ENCODE results near the gene KTI12. TPM values are rescaled to one million over a fixed set of nuclear protein-coding genes. Genes with fewer than 3 reads are reported as not detected.
"Not testable (repeated sequence)": the region's sequence is repeated elsewhere in the genome, so short reads cannot be mapped to it uniquely, and the experiment has no call there.

Gene KTI12, protein sequence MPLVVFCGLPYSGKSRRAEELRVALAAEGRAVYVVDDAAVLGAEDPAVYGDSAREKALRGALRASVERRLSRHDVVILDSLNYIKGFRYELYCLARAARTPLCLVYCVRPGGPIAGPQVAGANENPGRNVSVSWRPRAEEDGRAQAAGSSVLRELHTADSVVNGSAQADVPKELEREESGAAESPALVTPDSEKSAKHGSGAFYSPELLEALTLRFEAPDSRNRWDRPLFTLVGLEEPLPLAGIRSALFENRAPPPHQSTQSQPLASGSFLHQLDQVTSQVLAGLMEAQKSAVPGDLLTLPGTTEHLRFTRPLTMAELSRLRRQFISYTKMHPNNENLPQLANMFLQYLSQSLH
- 5.4 TPM for total RNA-seq

DNA sequence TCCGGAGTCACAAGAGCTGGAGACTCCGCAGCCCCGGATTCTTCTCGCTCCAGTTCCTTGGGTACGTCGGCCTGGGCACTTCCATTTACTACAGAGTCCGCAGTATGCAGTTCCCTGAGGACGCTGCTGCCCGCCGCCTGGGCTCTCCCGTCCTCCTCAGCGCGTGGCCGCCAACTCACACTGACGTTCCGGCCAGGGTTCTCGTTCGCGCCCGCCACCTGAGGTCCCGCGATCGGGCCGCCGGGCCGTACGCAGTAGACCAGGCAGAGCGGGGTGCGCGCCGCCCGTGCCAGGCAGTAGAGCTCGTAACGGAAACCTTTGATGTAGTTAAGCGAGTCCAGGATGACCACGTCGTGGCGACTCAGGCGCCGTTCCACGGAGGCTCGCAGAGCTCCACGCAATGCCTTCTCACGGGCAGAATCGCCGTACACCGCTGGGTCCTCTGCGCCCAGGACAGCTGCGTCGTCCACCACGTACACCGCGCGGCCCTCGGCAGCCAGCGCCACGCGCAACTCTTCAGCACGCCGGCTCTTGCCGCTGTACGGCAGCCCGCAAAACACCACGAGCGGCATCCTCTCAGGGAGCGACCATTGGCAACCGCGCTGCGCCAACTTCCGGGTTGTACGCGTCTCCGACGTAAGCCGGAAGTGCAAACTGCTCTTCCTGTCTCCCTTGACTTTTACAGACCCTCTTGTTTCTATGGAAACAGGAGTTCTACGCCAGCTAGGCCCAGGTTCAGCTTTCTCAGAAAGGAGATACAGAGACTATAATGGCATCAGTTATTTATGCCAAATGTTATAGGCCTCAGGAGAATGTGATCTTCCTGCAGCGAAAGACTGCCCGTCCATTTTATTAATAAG is at the start of gene KTI12:
TSS of gene KTI12 (minus strand) at position 621 of the 860 bp plus-strand sequence. CDS start at position 572, 49 bp downstream.
- peak; percentile 90 for ATAC-seq

DNA sequence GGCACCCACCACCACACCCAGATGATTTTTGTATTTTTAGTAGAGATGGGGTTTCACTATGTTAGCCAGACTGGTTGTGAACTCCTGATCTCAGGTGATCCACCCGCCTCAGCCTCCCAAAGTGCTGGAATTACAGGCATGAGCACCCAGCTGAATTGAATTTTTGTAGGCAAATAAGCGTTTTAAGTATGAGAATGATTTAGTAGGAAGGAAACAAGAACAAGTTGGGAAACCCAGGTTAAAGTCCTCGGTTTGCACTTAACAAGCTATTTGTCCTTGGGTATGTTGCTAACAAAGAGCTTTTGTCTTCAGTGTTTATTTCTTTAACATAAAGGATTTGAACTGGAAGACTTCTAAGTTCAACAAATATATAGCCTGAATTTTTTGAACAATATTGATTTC is 46.4 kb upstream of the KTI12 start:
- ATAC-seq = no peak

DNA sequence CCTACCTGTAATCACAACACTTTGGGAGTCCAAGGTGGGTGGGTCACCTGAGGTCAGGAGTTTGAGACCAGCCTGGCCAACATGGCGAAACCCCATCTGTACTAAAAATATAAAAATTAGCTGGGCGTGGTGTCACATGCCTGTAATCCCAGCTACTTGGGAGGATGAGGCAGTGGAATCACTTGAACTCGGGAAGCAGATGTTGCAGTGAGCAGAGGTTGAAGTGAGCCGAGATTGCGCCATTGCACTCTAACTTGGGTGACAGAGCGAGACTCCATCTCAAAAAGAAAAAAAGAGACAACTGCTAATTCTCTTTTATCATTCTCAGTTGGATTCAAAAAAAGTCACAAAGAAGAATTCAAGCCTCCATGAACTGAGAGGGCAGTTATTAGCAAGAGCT is 43.7 kb upstream of the KTI12 start:
- ATAC-seq = not testable (repeated sequence)

- no peak for ATAC-seq
Measured at GRCh38 chr1:52072291-52072690, 38.7 kb upstream of the KTI12 start.

- no peak for ATAC-seq
Measured at GRCh38 chr1:52070704-52071103, 37.1 kb upstream of the KTI12 start.

DNA sequence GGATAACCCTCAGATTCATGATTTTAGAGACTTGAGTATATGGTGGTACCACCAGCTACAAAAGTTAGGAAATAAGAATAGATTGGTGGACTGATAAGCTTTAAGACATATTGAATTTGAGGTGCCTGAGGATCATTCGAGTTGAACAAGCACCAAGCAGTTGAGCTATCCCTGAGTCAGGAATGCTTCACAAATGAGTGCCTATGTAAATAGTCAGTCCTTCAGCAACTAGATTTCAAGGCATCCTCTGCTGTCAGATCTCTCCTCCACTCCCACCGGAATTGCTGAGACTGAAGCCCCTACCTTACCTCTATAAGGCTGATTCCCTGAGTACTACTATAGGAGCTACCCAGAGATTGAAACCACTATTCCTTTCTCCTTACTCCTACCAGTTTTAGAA is 29.6 kb upstream of the KTI12 start:
- ATAC-seq = no peak

- ATAC-seq = no peak
Measured at GRCh38 chr1:52060822-52061221, 27.2 kb upstream of the KTI12 start.

- ATAC-seq = no peak
Measured at GRCh38 chr1:52059888-52060287, 26.3 kb upstream of the KTI12 start.

DNA sequence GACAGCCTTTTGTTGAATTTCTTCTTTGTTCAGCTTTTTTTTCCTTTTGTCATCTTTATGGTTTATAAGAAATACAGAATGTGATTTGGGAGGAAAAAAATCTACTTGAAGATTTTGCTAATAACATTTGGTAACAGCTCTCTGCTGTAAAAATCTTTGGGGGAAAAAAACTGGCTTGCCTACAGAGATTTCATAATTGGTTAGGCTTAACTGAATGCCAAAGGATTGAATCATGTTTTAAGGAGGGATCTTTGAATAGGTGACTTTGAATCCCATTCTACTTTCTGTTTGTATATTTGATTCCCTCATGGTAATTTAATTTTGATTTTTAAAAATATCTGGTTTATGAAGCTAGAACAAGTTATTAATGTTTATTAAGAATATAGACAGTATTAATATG is 25.7 kb upstream of the KTI12 start:
- ATAC-seq = no peak

DNA sequence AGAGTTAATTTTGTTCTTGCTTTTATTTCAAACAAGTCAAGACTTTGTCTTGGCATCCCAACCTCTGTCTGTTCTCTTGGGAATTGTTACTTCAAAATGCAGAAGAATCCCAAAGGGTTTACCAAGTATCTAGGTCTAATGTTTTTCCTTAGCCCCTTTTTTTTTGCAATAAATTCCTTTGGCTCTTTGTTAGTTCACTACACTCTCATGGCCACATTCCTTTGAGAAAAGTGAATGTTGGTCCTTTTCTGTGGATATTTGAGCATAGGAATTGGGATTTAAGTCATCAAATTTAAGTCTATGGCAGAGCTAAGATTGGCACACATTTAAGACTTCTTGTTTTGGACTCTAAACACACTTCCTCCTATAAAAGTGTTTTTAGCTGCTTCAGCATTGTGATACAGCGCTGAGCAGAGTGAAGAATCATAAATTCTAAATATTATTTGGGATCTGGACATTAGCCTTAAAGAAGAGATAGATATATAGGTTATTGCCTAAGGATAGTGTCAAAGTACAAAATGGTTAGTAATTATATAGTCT is 24.3 kb upstream of the KTI12 start:
- no peak for ATAC-seq

GRCh38 chr1:52057255-52057654 is 23.6 kb upstream of the KTI12 start:
- no peak for ATAC-seq

DNA sequence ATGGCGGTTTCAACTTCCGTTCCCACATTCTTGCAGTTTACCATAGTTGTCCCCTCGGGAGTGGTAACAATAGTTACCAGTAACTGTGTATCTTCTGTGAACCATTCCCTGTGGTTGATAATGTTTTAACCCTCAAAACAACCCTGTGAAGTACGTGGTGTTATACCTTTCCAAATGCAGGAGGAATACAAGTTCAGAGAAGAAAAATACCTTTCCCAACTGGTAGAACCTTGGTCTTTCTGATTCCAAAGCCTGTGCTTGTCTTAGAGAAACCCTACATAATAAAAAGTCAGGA is 23.3 kb upstream of the KTI12 start:
- ATAC-seq = no peak

GRCh38 chr1:52056163-52056936 is 22.7 kb upstream of the KTI12 start, which contains the start of gene BTF3L4:
TSS of gene BTF3L4 (plus strand) at chr1:52056295. CDS start at chr1:52059848, 3,553 bp downstream.
- peak; percentile 96 for ATAC-seq

DNA sequence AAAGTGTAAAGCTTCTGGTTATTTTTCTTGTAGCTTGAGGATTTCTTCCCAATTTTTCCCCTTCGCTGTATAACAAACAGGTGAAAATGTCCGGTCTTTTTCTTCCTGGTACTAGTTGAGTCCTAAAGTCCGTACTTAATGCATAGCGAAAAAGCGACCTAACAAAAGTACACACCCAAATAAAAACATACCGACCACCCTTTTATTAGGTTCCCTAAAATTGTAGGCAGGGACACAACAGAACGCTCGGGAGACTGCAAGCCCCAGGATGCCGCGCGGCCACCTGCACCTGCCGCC is 22.2 kb upstream of the KTI12 start:
- no peak for ATAC-seq

DNA sequence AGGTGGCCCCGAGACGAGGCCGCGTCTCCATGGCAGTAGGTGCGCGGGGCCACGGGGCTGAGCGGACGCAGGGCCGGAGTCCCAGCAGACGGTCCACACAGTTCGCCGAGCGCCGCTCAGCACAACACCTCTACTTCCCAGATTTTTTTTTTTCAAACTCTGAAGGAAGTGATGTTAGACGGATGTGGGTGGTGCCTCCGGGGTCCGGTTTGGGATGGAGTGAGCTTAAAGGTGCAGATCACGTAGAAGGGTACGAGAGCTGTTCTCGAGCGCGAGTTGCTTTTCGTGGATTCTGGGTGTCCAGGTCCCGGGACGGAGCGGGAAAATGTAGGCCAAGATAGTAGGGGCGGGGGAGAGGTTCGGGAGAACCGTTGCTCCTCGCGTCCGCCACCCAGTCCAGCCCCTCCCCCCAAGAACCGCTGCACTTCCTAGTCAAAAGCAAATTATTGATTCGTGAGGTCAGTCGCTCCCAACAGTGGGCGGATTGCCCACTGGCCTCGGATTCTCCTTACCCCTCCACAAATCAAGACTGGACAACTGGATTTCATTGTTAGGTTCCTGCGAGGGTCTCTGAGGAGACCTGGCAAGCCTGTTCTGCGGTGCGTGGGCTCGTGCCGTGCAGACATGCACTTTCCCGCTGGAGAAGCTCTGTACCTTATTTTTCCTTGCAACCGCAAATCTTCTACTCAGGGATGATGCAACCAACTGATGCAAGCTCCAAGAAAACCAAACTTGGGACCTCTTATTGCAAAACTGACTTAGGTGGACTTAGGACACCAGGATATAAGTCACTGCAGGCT is 21.7 kb upstream of the KTI12 start, which contains the start of gene TXNDC12:
TSS of gene TXNDC12 (minus strand) at position 126 of the 800 bp plus-strand sequence. CDS start at position 31, 95 bp downstream.
- ATAC-seq = peak; percentile 83

DNA sequence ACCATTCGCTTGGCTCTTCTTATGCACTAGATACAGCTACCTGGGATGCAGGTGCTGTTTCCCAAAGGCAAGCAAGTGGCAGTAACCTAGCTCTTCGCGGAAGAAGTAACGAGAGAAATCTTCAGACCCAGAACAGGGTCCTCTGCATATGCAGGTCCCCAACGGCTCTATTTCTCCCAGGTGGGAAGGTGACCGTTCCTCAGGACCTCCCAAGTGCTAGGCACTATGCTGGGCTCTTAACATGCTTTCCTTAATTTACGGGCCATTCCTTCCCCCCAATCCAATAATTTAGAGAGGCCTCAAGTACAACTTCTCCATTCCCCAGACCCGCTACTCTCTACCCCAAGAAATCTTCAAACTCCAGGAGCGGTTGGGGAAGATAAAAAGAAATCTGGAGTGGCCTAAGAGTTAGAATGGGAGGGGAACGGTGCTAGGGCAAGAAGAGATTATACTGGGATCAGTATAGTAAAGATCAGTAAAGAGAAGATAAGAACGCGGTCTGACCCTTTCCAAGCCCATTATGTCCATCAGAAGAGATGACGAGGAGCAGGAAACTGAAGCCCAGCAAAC is 21.0 kb upstream of the KTI12 start:
- no peak for ATAC-seq

DNA sequence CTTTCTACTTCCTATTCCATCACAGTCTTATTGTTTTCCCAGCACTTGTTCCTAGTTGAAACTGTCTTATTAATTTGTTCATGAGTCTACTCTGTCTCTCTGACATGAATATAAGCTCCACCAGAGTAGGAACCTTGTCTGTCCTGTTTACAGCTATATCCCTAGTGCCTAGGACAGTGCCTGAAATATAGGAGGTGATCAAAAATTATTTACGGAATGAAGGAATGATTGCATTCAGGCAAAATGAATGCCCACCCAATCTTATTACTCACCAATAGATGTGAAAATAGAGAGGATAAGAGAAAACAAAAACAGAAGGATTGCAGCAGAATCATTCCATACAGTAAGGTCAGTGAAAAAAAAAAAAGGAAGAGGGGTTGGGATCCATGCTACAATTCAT is 20.3 kb upstream of the KTI12 start:
- no peak for ATAC-seq

- not testable (repeated sequence) for ATAC-seq
Measured at GRCh38 chr1:52049337-52049736, 15.7 kb upstream of the KTI12 start.

- not testable (repeated sequence) for ATAC-seq
Measured at GRCh38 chr1:52045666-52046195, 12.1 kb upstream of the KTI12 start.

DNA sequence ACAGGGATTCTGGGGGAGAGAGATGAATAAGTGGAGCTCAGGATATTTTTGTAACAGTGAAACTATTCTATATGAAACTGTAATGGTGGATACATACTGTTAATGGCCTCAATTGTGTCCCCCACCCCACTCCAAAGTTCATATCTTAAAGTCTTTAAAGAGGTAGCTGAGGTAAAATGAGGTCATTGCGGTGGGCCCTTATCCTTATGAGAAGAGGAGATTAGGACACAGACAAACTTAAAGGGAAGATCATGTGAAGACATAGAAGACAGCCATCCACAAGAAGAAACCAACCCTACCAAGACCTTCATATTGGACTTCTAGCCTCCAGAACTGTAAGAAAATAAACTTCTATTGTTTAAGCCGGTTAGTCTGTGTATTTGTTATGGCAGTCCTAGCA is 11.6 kb upstream of the KTI12 start:
- ATAC-seq = no peak

- peak; percentile 71 for ATAC-seq
Measured at GRCh38 chr1:52041551-52042185, 8.1 kb upstream of the KTI12 start.

Data from esophagus mucosa (tissue), 1 donor.